GM18951 (cell line): ENCODE measurements around the gene GALNTL6.

Experiments
- POLR2A ChIP-seq: IDR thresholded peaks from 4 replicates; pipeline ENCODE4 v1.6.1; 2011; ENCODE audit warnings: mild to moderate bottlenecking; ENCODE audit not compliant: insufficient read length, insufficient read depth; ENCODE audit errors: extremely low read depth
- in situ Hi-C: fragments of 300-500 bp; cut with MboI; formaldehyde crosslinking; loops from one replicate; pipeline ENCODE4 v1.12.0; 2022; ENCODE audit warnings: low sequenced_read_pairs, mixed read lengths, inconsistent platforms; ENCODE audit not compliant: unreplicated experiment

GALNTL6 gene

DNA sequence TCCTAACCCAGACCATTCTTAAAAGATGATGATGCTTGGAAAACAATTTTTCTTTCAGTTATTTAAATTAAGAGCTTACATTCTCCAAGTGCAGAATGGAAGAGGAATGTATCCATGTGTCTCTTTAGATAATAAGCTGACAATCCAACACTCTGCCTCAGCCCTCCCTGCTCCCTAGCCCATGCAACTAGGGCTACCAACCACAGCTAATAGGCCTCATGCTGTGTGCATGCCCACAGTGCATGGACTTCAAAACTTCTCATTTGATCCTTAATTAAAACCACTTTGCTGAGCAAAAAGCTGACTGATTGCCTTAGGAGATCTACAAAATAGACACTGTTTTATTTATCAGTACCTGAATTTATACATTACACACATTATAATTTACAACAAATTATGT, 473.9 kb downstream of the GALNTL6 start:
- in situ Hi-C loops, result no loop called here
- TF ChIP-seq POLR2A, result no peak

DNA sequence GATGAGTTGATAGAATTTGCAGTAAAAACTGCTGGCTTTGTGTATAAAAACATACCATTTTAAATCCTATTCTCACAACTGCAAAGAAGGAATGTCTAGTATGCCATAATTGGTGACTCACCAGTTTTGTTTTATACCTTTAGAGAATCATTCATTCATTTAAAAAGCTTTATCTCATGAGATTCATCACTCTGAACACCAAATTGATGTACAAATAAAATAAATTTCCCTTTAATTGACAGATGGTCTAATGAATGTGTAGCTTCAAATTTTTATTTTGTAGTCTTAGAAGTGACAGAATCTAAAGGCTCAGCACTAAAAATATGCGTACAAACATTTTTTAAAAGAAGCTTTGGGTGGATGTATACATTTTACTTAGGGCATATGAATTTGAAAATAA, 492.5 kb downstream of the GALNTL6 start:
- in situ Hi-C loops, result no loop called here
- TF ChIP-seq POLR2A, result no peak

DNA sequence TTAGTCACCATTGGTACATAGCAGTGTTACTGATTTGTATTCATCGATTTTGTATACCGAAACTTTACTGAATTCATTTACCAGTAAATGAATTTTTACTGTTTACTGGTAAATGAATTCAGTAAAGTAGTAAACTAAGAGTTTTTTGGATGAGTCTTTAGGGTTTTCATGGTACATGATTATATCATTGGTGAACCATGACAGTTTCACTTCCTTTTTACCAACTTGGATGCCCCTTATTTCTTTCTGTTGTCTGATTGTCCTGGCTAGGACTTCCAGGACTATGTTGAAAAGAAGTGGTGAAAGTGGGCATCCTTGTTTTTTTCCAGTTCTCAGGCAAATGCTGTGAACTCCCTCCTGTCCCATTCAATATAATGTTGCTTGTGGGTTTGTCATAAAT, 494.9 kb downstream of the GALNTL6 start:
- in situ Hi-C loops, result no loop called here
- TF ChIP-seq POLR2A, result no peak

DNA sequence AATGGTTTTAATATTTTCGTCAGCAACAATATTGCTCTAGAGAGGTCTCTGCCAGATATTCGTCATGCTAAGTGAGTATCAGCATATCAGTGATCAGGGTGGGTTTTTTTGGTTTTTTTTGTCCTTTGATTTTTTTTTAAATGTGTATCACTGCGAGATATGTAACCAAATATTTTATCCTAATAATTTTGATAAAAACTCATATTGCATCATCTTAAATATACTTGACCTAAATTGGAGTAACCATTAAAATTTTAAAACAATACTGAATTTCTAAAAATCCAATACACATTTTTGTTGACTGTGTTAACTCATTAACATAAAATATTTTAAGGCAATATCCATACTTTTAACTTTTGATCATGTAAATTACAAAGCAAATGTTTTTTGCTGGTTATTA, 498.5 kb downstream of the GALNTL6 start:
- in situ Hi-C loops, result no loop called here
- no peak for TF ChIP-seq POLR2A

DNA sequence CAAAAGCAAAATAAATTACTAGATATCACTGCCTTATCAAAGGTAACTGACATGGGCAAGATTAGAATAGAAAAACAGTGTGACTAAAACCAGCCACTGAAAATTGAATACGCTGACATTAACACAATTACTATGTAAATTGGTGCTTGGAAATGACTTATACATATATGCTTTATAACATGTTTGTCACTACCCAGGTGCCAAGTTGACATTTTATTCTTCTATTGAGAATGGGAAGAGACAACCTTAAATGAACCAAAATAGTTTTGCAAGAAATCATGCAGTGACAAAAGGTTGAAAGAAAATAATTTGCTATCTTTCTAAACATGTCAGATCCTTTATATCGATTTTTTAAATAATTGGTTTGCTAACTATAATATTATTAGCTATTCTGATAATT, 510.1 kb downstream of the GALNTL6 start:
- TF ChIP-seq POLR2A, result no peak
- in situ Hi-C loops, result no loop called here

DNA sequence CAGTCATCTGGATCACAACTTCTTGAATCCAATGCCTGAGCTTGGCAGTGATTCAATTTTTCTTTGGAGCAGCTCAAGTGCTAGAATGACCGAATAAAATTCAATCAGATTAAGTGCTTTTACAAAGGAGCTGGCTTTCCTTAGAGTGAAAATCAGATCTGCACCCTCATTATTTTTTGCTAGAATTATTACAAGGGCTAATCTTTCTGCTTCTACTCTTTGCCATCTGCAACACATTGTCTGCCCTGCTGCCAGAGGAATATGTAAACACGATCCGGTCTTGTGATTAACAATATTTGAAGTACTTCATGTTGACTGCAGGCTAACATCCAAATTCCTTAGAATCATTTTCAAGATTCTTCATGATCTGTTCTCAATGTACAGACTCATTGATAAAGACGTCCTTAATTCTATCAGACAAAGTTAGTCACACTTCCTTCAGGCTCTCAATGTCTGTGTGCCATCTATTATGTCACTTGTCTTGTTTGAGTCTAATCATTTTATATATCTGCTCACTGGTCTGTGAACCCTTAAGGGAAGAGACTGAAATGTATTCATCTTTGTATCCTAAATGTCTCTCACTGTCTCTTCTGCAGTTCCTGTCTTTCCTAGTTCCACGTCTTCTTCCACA, 531.2 kb downstream of the GALNTL6 start:
- in situ Hi-C loops, result no loop called here
- no peak for TF ChIP-seq POLR2A

DNA sequence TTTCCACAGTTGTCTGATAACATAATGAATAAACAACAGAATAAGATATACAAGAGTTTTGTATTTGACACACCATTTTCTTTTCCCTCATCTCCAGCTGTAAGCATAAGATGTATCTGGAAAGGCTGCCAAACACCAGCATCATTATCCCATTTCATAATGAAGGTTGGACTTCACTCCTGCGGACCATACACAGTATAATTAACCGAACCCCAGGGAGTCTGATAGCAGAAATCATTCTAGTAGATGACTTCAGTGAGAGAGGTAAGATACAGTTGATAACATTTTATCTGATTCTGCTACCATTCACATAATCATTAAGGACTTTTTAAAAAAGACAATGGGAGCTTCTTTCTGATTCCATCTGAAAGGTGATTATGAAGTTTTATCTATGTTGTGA, 535.2 kb downstream of the GALNTL6 start:
- in situ Hi-C loops, result no loop called here
- no peak for TF ChIP-seq POLR2A

DNA sequence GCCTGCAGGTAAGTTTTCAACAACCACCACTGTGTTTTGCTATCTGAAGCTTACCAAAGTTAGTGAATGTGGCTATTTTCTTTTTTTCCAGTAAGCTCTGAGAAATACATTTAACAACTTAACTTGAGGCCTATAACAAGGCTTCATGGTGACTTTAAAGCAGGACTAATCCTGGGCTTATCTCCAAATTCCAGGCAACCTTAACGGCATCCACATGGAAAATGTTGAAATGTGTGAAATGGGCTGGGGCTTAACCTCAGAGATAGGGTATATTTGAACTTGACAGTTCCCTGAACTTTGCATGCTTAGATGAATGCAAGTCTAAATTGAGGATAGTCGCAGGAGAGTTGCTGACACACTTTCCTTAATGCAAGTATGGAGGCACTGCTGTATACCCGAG, 539.2 kb downstream of the GALNTL6 start:
- in situ Hi-C loops, result no loop called here
- no peak for TF ChIP-seq POLR2A

DNA sequence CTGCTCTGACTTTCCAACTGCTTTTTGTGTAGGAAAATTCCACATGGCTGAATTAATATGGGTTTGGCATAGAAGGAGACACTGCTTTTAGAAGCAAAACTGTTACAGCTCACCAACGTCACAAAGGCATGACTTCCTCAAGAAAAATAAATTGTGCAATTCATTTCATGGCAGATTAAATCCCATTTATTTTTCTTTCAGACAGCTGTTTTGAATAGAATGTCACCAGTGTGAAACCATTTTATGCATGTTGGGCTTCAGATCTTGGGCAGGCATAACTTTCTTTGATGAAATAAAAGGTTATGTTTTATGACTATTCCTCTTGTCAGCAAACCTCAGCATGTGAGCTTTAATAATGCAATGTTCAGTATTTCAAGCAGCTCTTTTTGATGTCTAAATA, 542.8 kb downstream of the GALNTL6 start:
- TF ChIP-seq POLR2A, result no peak
- in situ Hi-C loops, result no loop called here

DNA sequence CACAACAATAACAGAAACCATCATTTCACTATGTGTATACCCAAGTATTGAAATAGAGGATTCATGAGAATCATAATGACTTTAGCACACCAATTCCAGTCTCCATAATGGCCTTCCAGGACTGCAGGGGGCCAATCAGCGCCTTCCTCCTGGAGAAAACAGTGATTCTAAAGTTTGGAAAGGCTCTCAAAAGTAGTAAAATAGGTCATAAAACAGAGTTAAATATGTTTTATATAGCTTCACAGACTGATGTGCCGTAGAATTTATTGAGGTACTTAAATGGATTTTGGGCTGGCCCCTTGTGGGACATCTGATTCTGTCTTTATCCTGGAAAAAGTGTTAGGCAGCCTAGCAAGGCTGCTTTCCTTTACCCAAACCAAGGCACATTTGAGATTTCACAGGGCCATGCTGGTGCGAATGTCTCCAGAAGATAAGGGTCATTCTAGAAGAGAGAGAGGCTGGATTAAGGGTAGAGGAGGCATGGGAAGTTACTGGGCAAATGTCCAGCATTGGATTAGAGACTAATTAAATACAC, 543.9 kb downstream of the GALNTL6 start:
- in situ Hi-C loops, result no loop called here
- no peak for TF ChIP-seq POLR2A

DNA sequence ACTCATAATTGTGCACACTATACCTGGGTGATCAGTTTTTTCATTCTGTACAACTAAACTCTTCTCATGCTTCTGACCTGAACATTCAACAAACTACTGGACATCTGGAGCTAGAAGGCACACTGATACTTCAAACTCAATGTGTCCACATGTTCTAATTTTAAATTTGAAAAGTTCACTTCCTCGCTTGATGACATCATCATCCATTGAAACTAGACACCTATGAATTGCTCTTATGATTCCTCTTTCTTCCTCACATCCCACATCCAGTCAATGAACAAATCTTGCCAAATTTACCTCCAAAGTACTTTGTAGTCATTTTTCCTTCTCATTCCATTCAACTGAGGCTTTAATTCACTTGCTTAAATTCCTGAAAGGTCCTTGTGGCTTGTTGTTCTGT, 549.4 kb downstream of the GALNTL6 start:
- in situ Hi-C loops, result no loop called here
- TF ChIP-seq POLR2A, result no peak

DNA sequence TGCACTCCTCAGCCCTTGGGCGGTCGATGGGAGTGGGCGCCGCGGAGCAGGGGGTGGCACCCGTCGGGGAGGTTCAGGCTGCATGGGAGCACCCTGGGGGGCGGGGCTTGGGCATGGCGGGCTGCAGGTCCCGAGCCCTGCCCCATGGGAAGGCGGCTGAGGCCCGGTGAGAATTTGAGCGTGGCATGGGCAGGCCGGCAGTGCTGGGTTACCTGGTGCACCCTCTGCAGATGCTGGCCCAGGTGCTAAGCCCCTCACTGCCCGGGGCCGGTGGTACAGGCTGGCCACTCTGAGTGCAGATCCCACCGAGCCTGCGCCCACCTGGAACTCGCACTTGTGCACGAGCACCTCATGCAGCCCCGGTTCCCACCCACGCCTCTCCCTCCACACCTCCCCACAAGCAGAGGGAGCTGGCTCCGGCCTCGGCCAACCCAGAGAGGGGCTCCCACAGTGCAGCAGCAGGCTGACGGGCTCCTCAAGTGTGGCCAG, 556.3 kb downstream of the GALNTL6 start:
- TF ChIP-seq POLR2A, result no peak
- in situ Hi-C loops, result no loop called here

DNA sequence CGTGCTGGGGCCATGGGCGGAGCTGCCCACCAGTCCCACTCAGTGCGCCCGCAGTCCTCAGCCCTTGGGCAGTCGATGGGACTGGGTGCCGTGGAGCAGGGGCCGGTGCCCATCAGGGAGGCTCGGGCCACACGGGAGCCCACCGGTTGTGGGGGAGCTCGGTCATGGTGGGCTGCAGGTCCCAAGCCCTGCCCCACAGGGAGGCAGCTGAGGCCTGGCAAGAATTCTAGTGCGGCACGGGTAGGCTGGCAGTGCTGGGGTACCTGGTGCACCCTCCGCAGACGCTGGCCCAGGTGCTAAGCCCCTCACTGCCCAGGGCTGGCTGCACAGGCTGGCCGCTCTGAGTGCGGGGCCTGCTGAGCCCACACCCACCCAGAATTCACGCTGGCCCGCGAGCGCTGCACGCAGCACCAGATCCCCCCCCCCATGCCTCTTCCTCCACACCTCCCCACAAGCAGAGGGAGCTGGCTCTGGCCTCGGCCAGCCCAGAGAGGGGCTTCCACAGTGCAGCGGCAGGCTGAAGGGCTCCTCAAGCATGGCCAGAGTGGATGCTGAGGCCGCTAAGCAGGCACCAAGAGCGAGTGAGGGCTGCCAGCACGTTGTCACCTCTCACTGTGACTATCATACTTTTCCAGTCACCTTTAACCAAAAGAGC, 564.4 kb downstream of the GALNTL6 start:
- in situ Hi-C loops, result no loop called here
- TF ChIP-seq POLR2A, result no peak

DNA sequence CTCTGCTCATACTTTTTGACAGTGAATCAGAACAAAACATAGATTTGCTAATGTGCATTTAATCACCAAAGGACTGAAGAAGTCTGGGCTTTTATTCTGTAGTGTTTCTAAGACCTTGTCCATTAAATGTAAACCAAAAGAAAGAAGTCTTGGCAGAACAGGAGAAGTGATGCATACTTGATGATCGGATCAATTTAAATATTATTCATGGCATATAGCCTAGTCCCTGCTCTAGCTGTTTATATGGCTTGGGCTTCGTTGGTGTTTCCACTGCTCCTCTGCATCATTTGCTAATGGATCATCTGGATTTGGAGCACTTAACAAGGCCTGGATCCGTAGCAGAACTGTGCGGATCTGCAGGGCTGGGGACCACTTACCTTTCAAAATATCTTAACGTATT, 566.6 kb downstream of the GALNTL6 start:
- in situ Hi-C loops, result no loop called here
- TF ChIP-seq POLR2A, result no peak
